ENCODE results near the gene CAPSL. TPM values are rescaled to one million over a fixed set of nuclear protein-coding genes. Genes with fewer than 3 reads are reported as not detected.

CAPSL gene
- total RNA-seq, 1 donor from 2014 or later: not detected

- Mint-ChIP-seq H3K4me1 (ENCODE audit: low read depth) (peaks cover 74% of the 10 kb centered on the region), H3K27ac (no peak overlapping the region), H3K4me3 (no peak overlapping the region), H3K27me3 (ENCODE audit: insufficient read depth) (peaks cover 2% of the 10 kb centered on the region), H3K36me3 (ENCODE audit: low read depth) (peaks cover 51% of the 10 kb centered on the region), H3K9me3 (no peaks in the 10 kb centered on the region)
- no peak for DNase-seq (ENCODE audit: low spot score)
- intact Hi-C loops (cut with micrococcal nuclease): no loop called here
Measured at GRCh38 chr5:35881758-35882157, 56.7 kb downstream of the CAPSL start.

GRCh38 chr5:35880156-35880555 is 58.3 kb downstream of the CAPSL start:
- Mint-ChIP-seq H3K9me3 (no peaks in the 10 kb centered on the region), H3K36me3 (ENCODE audit: low read depth) (peaks cover 65% of the 10 kb centered on the region), H3K27ac (peak overlapping the region; percentile 37), H3K27me3 (ENCODE audit: insufficient read depth) (no peaks in the 10 kb centered on the region), H3K4me1 (ENCODE audit: low read depth) (peaks cover 88% of the 10 kb centered on the region), H3K4me3 (no peak overlapping the region)
- no peak for DNase-seq (ENCODE audit: low spot score)
- intact Hi-C loops (cut with micrococcal nuclease): no loop called here

- peaks cover 92% of the 10 kb centered on the region for H3K4me1 Mint-ChIP-seq (ENCODE audit: low read depth)
- intact Hi-C loops (cut with micrococcal nuclease): no loop called here
- no peaks in the 10 kb centered on the region for H3K27me3 Mint-ChIP-seq (ENCODE audit: insufficient read depth)
- no peaks in the 10 kb centered on the region for H3K9me3 Mint-ChIP-seq
- DNase-seq (ENCODE audit: low spot score): no peak
- H3K36me3 Mint-ChIP-seq (ENCODE audit: low read depth): peaks cover 70% of the 10 kb centered on the region
- H3K27ac Mint-ChIP-seq: no peak overlapping the region
- H3K4me3 Mint-ChIP-seq: no peak overlapping the region
Measured at GRCh38 chr5:35879649-35880048, 58.8 kb downstream of the CAPSL start.

GRCh38 chr5:35879096-35879495 is 59.3 kb downstream of the CAPSL start:
- H3K4me3 Mint-ChIP-seq: no peak overlapping the region
- no peak for DNase-seq (ENCODE audit: low spot score)
- H3K27ac Mint-ChIP-seq: no peak overlapping the region
- no peaks in the 10 kb centered on the region for H3K9me3 Mint-ChIP-seq
- peaks cover 71% of the 10 kb centered on the region for H3K36me3 Mint-ChIP-seq (ENCODE audit: low read depth)
- no peaks in the 10 kb centered on the region for H3K27me3 Mint-ChIP-seq (ENCODE audit: insufficient read depth)
- peaks cover 92% of the 10 kb centered on the region for H3K4me1 Mint-ChIP-seq (ENCODE audit: low read depth)
- intact Hi-C loops (cut with micrococcal nuclease): no loop called here

- Mint-ChIP-seq H3K4me1 (ENCODE audit: low read depth) (peaks cover 90% of the 10 kb centered on the region), H3K4me3 (no peak overlapping the region), H3K36me3 (ENCODE audit: low read depth) (peaks cover 75% of the 10 kb centered on the region), H3K27me3 (ENCODE audit: insufficient read depth) (no peaks in the 10 kb centered on the region), H3K27ac (peak overlapping the region; percentile 14), H3K9me3 (no peaks in the 10 kb centered on the region)
- intact Hi-C loops (cut with micrococcal nuclease): no loop called here
- DNase-seq (ENCODE audit: low spot score): no peak
Measured at GRCh38 chr5:35878079-35878478, 60.3 kb downstream of the CAPSL start.

GRCh38 chr5:35877655-35878054 is 60.8 kb downstream of the CAPSL start:
- Mint-ChIP-seq H3K27ac (peak overlapping the region; percentile 14), H3K4me3 (no peak overlapping the region), H3K9me3 (no peaks in the 10 kb centered on the region), H3K27me3 (ENCODE audit: insufficient read depth) (no peaks in the 10 kb centered on the region), H3K36me3 (ENCODE audit: low read depth) (peaks cover 75% of the 10 kb centered on the region), H3K4me1 (ENCODE audit: low read depth) (peaks cover 87% of the 10 kb centered on the region)
- intact Hi-C loops (cut with micrococcal nuclease): loop anchor here (2.0 kb wide), 1 partner anchor 17 kb away; no protein-coding TSS in a partner anchor
- no peak for DNase-seq (ENCODE audit: low spot score)

- intact Hi-C loops (cut with micrococcal nuclease): loop anchor here (2.0 kb wide), 1 partner anchor 16 kb away; no protein-coding TSS in a partner anchor
- Mint-ChIP-seq H3K27ac (peak overlapping the region; percentile 47), H3K36me3 (ENCODE audit: low read depth) (peaks cover 77% of the 10 kb centered on the region), H3K9me3 (no peaks in the 10 kb centered on the region), H3K4me1 (ENCODE audit: low read depth) (peaks cover 81% of the 10 kb centered on the region), H3K4me3 (no peak overlapping the region), H3K27me3 (ENCODE audit: insufficient read depth) (no peaks in the 10 kb centered on the region)
- DNase-seq (ENCODE audit: low spot score): no peak
Measured at GRCh38 chr5:35876922-35877321, 61.5 kb downstream of the CAPSL start.

GRCh38 chr5:35876454-35876853 is 62.0 kb downstream of the CAPSL start:
- DNase-seq (ENCODE audit: low spot score): no peak
- Mint-ChIP-seq H3K27ac (peak overlapping the region; percentile 79), H3K36me3 (ENCODE audit: low read depth) (peaks cover 80% of the 10 kb centered on the region), H3K4me3 (peak overlapping the region; percentile 24), H3K9me3 (no peaks in the 10 kb centered on the region), H3K4me1 (ENCODE audit: low read depth) (peaks cover 81% of the 10 kb centered on the region), H3K27me3 (ENCODE audit: insufficient read depth) (no peaks in the 10 kb centered on the region)
- intact Hi-C loops (cut with micrococcal nuclease): loop anchor here (2.0 kb wide), 1 partner anchor 16 kb away; no protein-coding TSS in a partner anchor

GRCh38 chr5:35870605-35871004 is 67.8 kb downstream of the CAPSL start:
- H3K27ac Mint-ChIP-seq: no peak overlapping the region
- no peak for DNase-seq (ENCODE audit: low spot score)
- intact Hi-C loops (cut with micrococcal nuclease): loop anchor here (1.0 kb wide), 1 partner anchor 7 kb away; no protein-coding TSS in a partner anchor
- peaks cover 77% of the 10 kb centered on the region for H3K36me3 Mint-ChIP-seq (ENCODE audit: low read depth)
- no peaks in the 10 kb centered on the region for H3K9me3 Mint-ChIP-seq
- H3K4me3 Mint-ChIP-seq: no peak overlapping the region
- H3K4me1 Mint-ChIP-seq (ENCODE audit: low read depth): peaks cover 79% of the 10 kb centered on the region
- H3K27me3 Mint-ChIP-seq (ENCODE audit: insufficient read depth): no peaks in the 10 kb centered on the region

- Mint-ChIP-seq H3K27ac (peak overlapping the region; percentile 16), H3K9me3 (peaks cover 6% of the 10 kb centered on the region)
Measured at GRCh38 chr5:35869685-35870277, 68.6 kb downstream of the CAPSL start.

GRCh38 chr5:35867998-35868397 is 70.4 kb downstream of the CAPSL start:
- intact Hi-C loops (cut with micrococcal nuclease): loop anchor here (1.0 kb wide), 1 partner anchor 9 kb away; no protein-coding TSS in a partner anchor
- no peak overlapping the region for H3K27ac Mint-ChIP-seq
- no peaks in the 10 kb centered on the region for H3K27me3 Mint-ChIP-seq (ENCODE audit: insufficient read depth)
- H3K4me1 Mint-ChIP-seq (ENCODE audit: low read depth): peaks cover 84% of the 10 kb centered on the region
- no peak overlapping the region for H3K4me3 Mint-ChIP-seq
- peaks cover 11% of the 10 kb centered on the region for H3K9me3 Mint-ChIP-seq
- no peak for DNase-seq (ENCODE audit: low spot score)
- H3K36me3 Mint-ChIP-seq (ENCODE audit: low read depth): peaks cover 75% of the 10 kb centered on the region

More at GRCh38 chr5:35869685-35870277, 68.6 kb downstream of the CAPSL start:
- peaks cover 77% of the 10 kb centered on the region for H3K36me3 Mint-ChIP-seq (ENCODE audit: low read depth)
- intact Hi-C loops (cut with micrococcal nuclease): no loop called here
- H3K4me3 Mint-ChIP-seq: no peak overlapping the region
- no peak for DNase-seq (ENCODE audit: low spot score)
- H3K27me3 Mint-ChIP-seq (ENCODE audit: insufficient read depth): no peaks in the 10 kb centered on the region
- H3K4me1 Mint-ChIP-seq (ENCODE audit: low read depth): peaks cover 81% of the 10 kb centered on the region

GRCh38 chr5:35863159-35863558 is 75.3 kb downstream of the CAPSL start:
- intact Hi-C loops (cut with micrococcal nuclease): loop anchor here (1.0 kb wide), 1 partner anchor 8 kb away; no protein-coding TSS in a partner anchor
- Mint-ChIP-seq H3K4me3 (peak overlapping the region; percentile 86), H3K27ac (peak overlapping the region; percentile 92), H3K36me3 (ENCODE audit: low read depth) (peaks cover 76% of the 10 kb centered on the region), H3K4me1 (ENCODE audit: low read depth) (peaks cover 92% of the 10 kb centered on the region), H3K9me3 (peaks cover 15% of the 10 kb centered on the region), H3K27me3 (ENCODE audit: insufficient read depth) (no peaks in the 10 kb centered on the region)
- DNase-seq (ENCODE audit: low spot score): no peak

GRCh38 chr5:35862126-35862525 is 76.3 kb downstream of the CAPSL start:
- DNase-seq (ENCODE audit: low spot score): no peak
- Mint-ChIP-seq H3K27ac (peak overlapping the region; percentile 92), H3K4me1 (ENCODE audit: low read depth) (peaks cover 92% of the 10 kb centered on the region), H3K9me3 (peaks cover 15% of the 10 kb centered on the region), H3K36me3 (ENCODE audit: low read depth) (peaks cover 68% of the 10 kb centered on the region), H3K27me3 (ENCODE audit: insufficient read depth) (no peaks in the 10 kb centered on the region), H3K4me3 (peak overlapping the region; percentile 86)
- intact Hi-C loops (cut with micrococcal nuclease): no loop called here

All from activated T-helper 1 cell treated with anti-CD3 and anti-CD28 coated beads, Interleukin-12 subunit alpha, Interleukin-12 subunit beta, Interleukin-2, Interleukin-4 antibody, amounts not matched to agents 30 ng/mL and 10 ng/mL and 1 ng/mL, durations not matched to agents 14 hours and 24 hours and 36 hours (primary cell).